Loucy (cell line): Measurements from ENCODE around the gene TAF5.
A peak's percentile ranks its signal among the peaks of the same experiment; 100 is the strongest.

Source experiments
- H2AFZ ChIP-seq: fragments of 200-600 bp; sonication (generic); 2 replicates; pipeline ENCODE4 v1.6.0; 2016; ENCODE audit warnings: antibody characterized with exemption, mild to moderate bottlenecking, low read length, moderate library complexity
- H3F3A ChIP-seq: fragments of 200-600 bp; 2 replicates; pipeline ENCODE4 v1.6.0; 2016; ENCODE audit warnings: antibody characterized with exemption, low read depth, mild to moderate bottlenecking
- H3K27me3 ChIP-seq: fragments of 200-600 bp; sonication (generic); 2 replicates; pipeline ENCODE4 v1.6.1; 2014; ENCODE audit warnings: low read length, mild to moderate bottlenecking; ENCODE audit not compliant: insufficient read depth, poor library complexity, severe bottlenecking
- H3K36me3 ChIP-seq: fragments of 200-600 bp; sonication (generic); 2 replicates; pipeline ENCODE4 v1.6.1; 2016; ENCODE audit warnings: low read length; ENCODE audit not compliant: insufficient read depth
- H3K4me1 ChIP-seq: fragments of 200-600 bp; sonication (generic); 2 replicates; pipeline ENCODE4 v1.5.1; 2014; ENCODE audit warnings: low read length, mild to moderate bottlenecking; ENCODE audit not compliant: insufficient read depth, poor library complexity, severe bottlenecking
- H3K4me2 ChIP-seq: fragments of 200-600 bp; sonication (generic); 2 replicates; pipeline ENCODE4 v1.6.0; 2014; ENCODE audit warnings: antibody characterized with exemption, low read length, low read depth, mild to moderate bottlenecking; ENCODE audit not compliant: poor library complexity, severe bottlenecking
- H3K4me3 ChIP-seq: fragments of 200-600 bp; sonication (generic); 2 replicates; pipeline ENCODE4 v1.5.1; 2014; ENCODE audit warnings: low read length, mild to moderate bottlenecking, mixed read lengths; ENCODE audit not compliant: poor library complexity, severe bottlenecking
- H3K79me2 ChIP-seq: fragments of 200-600 bp; sonication (generic); 2 replicates; pipeline ENCODE4 v1.6.1; 2014; ENCODE audit warnings: low read length; ENCODE audit not compliant: insufficient read depth
- H3K9ac ChIP-seq: fragments of 200-600 bp; sonication (generic); 2 replicates; pipeline ENCODE4 v1.6.0; 2014; ENCODE audit warnings: mild to moderate bottlenecking, low read depth, low read length, moderate library complexity; ENCODE audit not compliant: poor library complexity, severe bottlenecking
- H3K9me2 ChIP-seq: fragments of 200-600 bp; sonication (generic); replicated peaks from 2 replicates; pipeline ENCODE4 v1.6.1; 2016; ENCODE audit warnings: low read depth, low read length, mixed read lengths
- H3K9me3 ChIP-seq: fragments of 200-600 bp; sonication (generic); 2 replicates; pipeline ENCODE4 v1.6.1; 2014; ENCODE audit warnings: mild to moderate bottlenecking, antibody characterized with exemption, low read length, low read depth; ENCODE audit not compliant: insufficient read depth
- H4K20me1 ChIP-seq: fragments of 200-600 bp; sonication (generic); 2 replicates; pipeline ENCODE4 v1.6.0; 2014; ENCODE audit warnings: antibody characterized with exemption, low read length, mild to moderate bottlenecking; ENCODE audit not compliant: insufficient read depth, poor library complexity, severe bottlenecking
- EZH2phosphoT487 ChIP-seq: fragments of 200-600 bp; IDR thresholded peaks from 2 replicates; pipeline ENCODE4 v1.6.1; 2018; ENCODE audit warnings: antibody characterized with exemption, mild to moderate bottlenecking, moderate library complexity, borderline replicate concordance
- TF ChIP-seq, protein P1 (sequence below): fragments of 200-600 bp; sonication (generic); conservative IDR thresholded peaks from 2 replicates; pipeline ENCODE4 v1.5.1; 2014; ENCODE audit warnings: mild to moderate bottlenecking, antibody characterized with exemption, low read length

TAF5 gene

DNA sequence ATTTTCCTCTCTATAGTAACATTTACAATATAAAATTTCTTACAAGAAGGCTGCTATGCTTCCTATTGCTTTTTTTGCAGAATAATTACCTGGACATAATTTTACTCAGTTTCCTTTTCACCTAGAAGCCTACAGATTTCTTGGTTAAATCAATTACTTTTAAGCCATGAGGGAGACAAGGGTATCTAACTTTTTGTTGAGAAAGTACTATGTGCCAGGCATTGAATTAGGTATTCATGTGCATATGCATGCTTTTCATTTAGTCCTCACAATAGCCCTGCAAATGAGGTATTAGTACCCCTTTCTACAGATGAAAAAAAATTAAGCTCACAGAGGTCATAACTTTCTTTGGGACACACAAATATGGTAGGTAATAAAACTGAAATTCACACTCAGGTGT lies 33.2 kb upstream of the TAF5 start:
- no peaks in the 10 kb centered on the region for H3K79me2 ChIP-seq
- H3K4me3 ChIP-seq = no peak overlapping the region
- no peaks in the 10 kb centered on the region for H3K4me1 ChIP-seq
- no peaks in the 10 kb centered on the region for H3K9me3 ChIP-seq
- no peak overlapping the region for H3K4me2 ChIP-seq
- no peaks in the 10 kb centered on the region for H3K9me2 ChIP-seq
- H3K36me3 ChIP-seq = peaks cover 38% of the 10 kb centered on the region; the same call in 1 of the 2 replicates
- H4K20me1 ChIP-seq = peaks cover 9% of the 10 kb centered on the region
- peaks cover 5% of the 10 kb centered on the region; the same call in 1 of the 2 replicates for H3F3A ChIP-seq
- H3K9ac ChIP-seq = no peak overlapping the region
- TF ChIP-seq, protein P1, sequence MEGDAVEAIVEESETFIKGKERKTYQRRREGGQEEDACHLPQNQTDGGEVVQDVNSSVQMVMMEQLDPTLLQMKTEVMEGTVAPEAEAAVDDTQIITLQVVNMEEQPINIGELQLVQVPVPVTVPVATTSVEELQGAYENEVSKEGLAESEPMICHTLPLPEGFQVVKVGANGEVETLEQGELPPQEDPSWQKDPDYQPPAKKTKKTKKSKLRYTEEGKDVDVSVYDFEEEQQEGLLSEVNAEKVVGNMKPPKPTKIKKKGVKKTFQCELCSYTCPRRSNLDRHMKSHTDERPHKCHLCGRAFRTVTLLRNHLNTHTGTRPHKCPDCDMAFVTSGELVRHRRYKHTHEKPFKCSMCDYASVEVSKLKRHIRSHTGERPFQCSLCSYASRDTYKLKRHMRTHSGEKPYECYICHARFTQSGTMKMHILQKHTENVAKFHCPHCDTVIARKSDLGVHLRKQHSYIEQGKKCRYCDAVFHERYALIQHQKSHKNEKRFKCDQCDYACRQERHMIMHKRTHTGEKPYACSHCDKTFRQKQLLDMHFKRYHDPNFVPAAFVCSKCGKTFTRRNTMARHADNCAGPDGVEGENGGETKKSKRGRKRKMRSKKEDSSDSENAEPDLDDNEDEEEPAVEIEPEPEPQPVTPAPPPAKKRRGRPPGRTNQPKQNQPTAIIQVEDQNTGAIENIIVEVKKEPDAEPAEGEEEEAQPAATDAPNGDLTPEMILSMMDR = no peak
- TF ChIP-seq EZH2phosphoT487 = no peak
- H3K27me3 ChIP-seq = no peaks in the 10 kb centered on the region
- H2AFZ ChIP-seq = no peak overlapping the region

DNA sequence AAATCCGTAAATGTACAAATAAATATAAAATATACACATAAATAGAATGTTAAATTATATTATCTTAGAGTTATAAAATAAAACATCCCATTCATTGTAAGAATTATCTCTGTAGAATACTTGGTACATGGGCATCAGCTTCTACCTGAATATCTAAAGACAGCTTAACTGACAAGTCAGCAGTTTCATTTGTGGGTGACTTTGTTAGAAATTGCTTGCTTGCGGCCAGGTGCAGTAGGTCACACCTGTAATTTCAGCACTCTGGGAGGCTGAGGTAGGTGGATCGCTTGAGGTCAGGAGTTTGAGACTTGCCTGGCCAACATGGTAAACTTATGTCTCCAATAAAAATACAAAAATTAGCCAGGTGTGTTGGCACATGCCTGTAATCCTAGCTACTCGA lies 31.4 kb upstream of the TAF5 start:
- H3F3A ChIP-seq = peaks cover 5% of the 10 kb centered on the region; the same call in 1 of the 2 replicates
- H3K9ac ChIP-seq = no peak overlapping the region
- no peaks in the 10 kb centered on the region for H3K9me3 ChIP-seq
- H3K4me3 ChIP-seq = no peak overlapping the region
- H3K36me3 ChIP-seq = peaks cover 28% of the 10 kb centered on the region; the same call in 1 of the 2 replicates
- peaks cover 9% of the 10 kb centered on the region for H4K20me1 ChIP-seq
- H3K79me2 ChIP-seq = no peaks in the 10 kb centered on the region
- H3K9me2 ChIP-seq = no peaks in the 10 kb centered on the region
- H3K4me1 ChIP-seq = no peaks in the 10 kb centered on the region
- TF ChIP-seq, protein P1 = no peak
- no peak for TF ChIP-seq EZH2phosphoT487
- no peak overlapping the region for H2AFZ ChIP-seq
- H3K27me3 ChIP-seq = no peaks in the 10 kb centered on the region
- H3K4me2 ChIP-seq = no peak overlapping the region

DNA sequence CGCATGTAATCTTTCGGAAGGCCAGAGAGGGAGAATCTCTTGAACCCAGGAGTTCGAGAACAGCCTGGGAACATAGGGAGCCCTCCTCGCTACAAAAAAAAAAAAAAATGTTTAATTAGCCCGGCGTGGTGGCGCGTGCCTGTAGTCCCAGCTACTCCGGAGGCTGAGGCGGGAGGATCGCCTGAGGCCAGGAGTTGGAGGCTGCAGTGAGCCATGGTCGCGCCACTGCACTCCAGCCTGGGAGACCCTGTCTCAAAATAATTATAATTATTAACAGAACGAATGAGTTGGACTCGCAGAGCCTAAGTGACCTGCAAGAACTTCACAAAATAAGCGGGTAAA lies 17.6 kb upstream of the TAF5 start:
- Histone ChIP-seq H3K4me1 (peaks cover 27% of the 10 kb centered on the region), H3K27me3 (no peaks in the 10 kb centered on the region), H4K20me1 (peaks cover 13% of the 10 kb centered on the region), H3K4me3 (peak overlapping the region; percentile 77), H3K9me3 (no peaks in the 10 kb centered on the region), H3K9me2 (no peaks in the 10 kb centered on the region), H3F3A (no peaks in the 10 kb centered on the region), H3K79me2 (peaks cover 42% of the 10 kb centered on the region), H3K9ac (peak overlapping the region; percentile 81), H3K36me3 (peaks cover 11% of the 10 kb centered on the region; the same call in 1 of the 2 replicates), H2AFZ (peak overlapping the region; percentile 99), H3K4me2 (peak overlapping the region; percentile 89)
- TF ChIP-seq, protein P1 = no peak
- TF ChIP-seq EZH2phosphoT487 = no peak
